ENCODE results near the gene LMX1A.

DNA sequence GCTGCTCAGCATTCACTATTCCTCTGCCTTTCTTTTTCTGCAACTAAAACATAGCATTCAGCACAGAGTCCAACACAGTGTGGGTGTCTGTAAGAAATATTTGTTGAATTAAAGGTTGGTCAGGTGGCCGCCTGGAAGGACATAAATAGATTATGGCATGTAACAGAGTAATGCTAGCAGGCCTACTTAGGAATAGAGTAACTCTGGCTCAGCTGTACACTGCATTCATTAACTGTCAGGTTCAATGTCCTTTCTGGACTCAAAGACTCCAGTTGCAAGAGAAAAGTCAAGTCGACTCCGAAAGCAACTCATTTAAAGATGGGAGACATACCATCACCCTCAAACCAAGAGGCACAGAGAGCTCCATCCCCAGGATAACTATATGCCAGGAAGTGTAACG lies 116.0 kb downstream of the LMX1A start:
- TF ChIP-seq RB1 (IDR thresholded peaks at IDR 0.05; ENCODE audit: low read depth) (no peak), TAF7 (tag; IDR thresholded peaks at IDR 0.05) (no peak), MBD2 (IDR thresholded peaks at IDR 0.05; ENCODE audit: borderline replicate concordance, low read depth) (no peak), MYBL2 (IDR thresholded peaks at IDR 0.05; ENCODE audit: low read depth) (no peak), MYBL2 (CRISPR knock-in tag; IDR thresholded peaks at IDR 0.05; ENCODE audit: borderline replicate concordance) (no peak)
